ENCODE measurements around the gene THBD.

DNA sequence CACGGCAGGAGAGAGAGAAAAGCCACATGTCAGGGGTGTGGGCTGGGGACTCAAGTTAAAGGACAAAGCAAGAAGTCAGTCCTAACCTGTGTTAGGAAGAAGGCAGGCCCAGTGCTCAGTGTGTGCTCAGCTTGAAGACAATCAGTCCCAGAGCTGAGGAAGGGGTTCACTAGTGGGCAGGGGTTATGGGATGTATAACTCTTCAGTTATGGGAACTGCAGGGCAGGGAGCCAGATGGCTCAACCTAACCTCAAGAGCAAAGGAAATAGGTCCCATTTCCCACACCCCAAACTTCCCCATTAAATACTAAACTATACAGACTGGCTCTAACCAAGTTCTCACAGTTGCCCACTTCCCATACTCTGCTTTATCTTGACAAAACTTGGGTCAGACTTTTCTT, 21.8 kb downstream of the THBD start:
- TF ChIP-seq POLR2A (IDR thresholded peaks at IDR 0.05; ENCODE audit: low read depth, low read length), result no peak
- TF ChIP-seq, protein P1, sequence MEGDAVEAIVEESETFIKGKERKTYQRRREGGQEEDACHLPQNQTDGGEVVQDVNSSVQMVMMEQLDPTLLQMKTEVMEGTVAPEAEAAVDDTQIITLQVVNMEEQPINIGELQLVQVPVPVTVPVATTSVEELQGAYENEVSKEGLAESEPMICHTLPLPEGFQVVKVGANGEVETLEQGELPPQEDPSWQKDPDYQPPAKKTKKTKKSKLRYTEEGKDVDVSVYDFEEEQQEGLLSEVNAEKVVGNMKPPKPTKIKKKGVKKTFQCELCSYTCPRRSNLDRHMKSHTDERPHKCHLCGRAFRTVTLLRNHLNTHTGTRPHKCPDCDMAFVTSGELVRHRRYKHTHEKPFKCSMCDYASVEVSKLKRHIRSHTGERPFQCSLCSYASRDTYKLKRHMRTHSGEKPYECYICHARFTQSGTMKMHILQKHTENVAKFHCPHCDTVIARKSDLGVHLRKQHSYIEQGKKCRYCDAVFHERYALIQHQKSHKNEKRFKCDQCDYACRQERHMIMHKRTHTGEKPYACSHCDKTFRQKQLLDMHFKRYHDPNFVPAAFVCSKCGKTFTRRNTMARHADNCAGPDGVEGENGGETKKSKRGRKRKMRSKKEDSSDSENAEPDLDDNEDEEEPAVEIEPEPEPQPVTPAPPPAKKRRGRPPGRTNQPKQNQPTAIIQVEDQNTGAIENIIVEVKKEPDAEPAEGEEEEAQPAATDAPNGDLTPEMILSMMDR (conservative IDR thresholded peaks at IDR 0.05; ENCODE audit: low read depth, low read length), result no peak
- TF ChIP-seq SMC3 (IDR thresholded peaks at IDR 0.05; ENCODE audit: low read depth, low read length), result no peak
- no peak for TF ChIP-seq CEBPB (IDR thresholded peaks at IDR 0.05; ENCODE audit: low read depth, low read length)
